KOPT-K1 (cell line): ENCODE measurements around the gene ETV5.

Experiments
- H3K27ac ChIP-seq: fragments of 200-600 bp; sonication (generic); 2 replicates; pipeline ENCODE4 v1.5.1; 2016; ENCODE audit warnings: antibody characterized with exemption, mild to moderate bottlenecking, low read depth, low read length; ENCODE audit not compliant: poor library complexity, severe bottlenecking
- H3K36me3 ChIP-seq: fragments of 200-600 bp; sonication (generic); 2 replicates; pipeline ENCODE4 v1.5.1; 2017; ENCODE audit warnings: antibody characterized with exemption, mild to moderate bottlenecking, low read length, moderate library complexity; ENCODE audit not compliant: insufficient read depth
- H3K9me3 ChIP-seq: fragments of 200-600 bp; sonication (generic); 2 replicates; pipeline ENCODE4 v1.5.1; 2017; ENCODE audit warnings: antibody characterized with exemption, low read length, mild to moderate bottlenecking; ENCODE audit not compliant: insufficient read depth, poor library complexity, severe bottlenecking

Gene ETV5

GRCh38 chr3:186133980-186134379 is 25.1 kb upstream of the ETV5 start:
- H3K9me3 ChIP-seq, result no peaks in the 10 kb centered on the region
- no peaks in the 10 kb centered on the region for H3K36me3 ChIP-seq
- no peak overlapping the region for H3K27ac ChIP-seq

- Histone ChIP-seq H3K27ac (no peak overlapping the region), H3K36me3 (no peaks in the 10 kb centered on the region), H3K9me3 (no peaks in the 10 kb centered on the region)
These were observed 23.6 kb upstream of the ETV5 start for GRCh38 chr3:186132487-186132886.

- H3K27ac ChIP-seq, result no peak overlapping the region
- H3K9me3 ChIP-seq, result no peaks in the 10 kb centered on the region
- H3K36me3 ChIP-seq, result no peaks in the 10 kb centered on the region
These were observed 20.3 kb upstream of the ETV5 start for GRCh38 chr3:186129206-186129605.

DNA sequence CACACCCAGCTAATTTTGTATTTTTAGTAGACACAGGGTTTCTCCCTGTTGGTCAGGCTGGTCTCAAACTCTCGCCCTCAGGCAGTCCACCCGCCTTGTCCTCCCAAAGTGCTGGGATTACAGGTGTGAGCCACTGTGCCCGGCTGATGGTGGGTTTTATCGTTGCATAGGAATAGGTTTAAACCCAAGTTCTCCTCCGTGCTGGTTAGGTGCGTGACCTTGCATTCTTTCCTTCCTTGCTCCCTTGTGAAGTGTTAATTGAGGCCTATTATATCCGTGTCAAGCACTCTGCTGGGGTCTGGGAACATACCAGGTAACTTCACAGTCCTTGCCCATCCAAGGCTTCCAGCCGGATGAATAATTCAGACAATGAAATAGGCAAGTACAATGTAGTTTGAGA is 19.3 kb upstream of the ETV5 start:
- Histone ChIP-seq H3K9me3 (no peaks in the 10 kb centered on the region), H3K36me3 (no peaks in the 10 kb centered on the region), H3K27ac (no peak overlapping the region)

DNA sequence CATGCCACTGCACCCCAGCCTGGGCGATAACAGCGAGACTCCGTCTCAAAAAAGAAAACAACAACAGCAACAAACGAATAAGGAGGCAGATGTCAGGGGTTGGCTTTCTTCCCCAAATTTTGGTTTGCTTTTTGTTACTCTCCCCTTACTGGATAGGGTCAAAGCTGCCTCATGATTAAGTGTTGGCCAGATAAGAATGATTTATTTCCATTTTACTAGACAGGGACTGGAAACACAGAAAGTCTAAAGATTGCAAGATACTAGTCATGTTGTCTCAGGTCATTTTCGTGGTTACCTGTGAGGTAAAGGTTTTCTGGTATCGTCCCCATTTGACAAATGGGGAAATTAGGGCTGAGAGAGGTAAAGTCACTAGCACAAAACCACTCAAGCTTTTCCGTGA is 18.6 kb upstream of the ETV5 start:
- no peak overlapping the region for H3K27ac ChIP-seq
- no peaks in the 10 kb centered on the region for H3K36me3 ChIP-seq
- H3K9me3 ChIP-seq, result no peaks in the 10 kb centered on the region

GRCh38 chr3:186125118-186125517 is 16.2 kb upstream of the ETV5 start:
- H3K27ac ChIP-seq, result no peak overlapping the region
- no peaks in the 10 kb centered on the region for H3K36me3 ChIP-seq
- H3K9me3 ChIP-seq, result no peaks in the 10 kb centered on the region

DNA sequence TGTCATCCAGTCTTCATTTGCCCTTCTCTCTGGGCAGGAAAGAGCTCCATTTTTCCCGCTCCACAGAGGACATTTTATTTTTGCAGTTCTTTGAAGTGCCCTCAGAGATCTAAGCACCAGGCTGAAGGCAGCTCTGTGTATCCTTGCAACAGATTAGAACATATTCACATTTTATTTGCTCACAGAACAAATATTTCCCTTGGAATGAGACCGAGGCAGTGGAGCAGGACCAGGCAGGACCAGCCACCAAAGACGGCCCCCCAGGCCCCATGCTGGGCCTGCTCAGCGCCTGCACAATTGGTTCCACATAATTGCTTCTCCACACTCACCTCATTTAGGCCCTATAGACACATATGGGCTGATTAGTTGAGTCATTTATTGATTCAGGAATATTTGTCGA is 15.7 kb upstream of the ETV5 start:
- no peak overlapping the region for H3K27ac ChIP-seq
- no peaks in the 10 kb centered on the region for H3K9me3 ChIP-seq
- no peaks in the 10 kb centered on the region for H3K36me3 ChIP-seq

DNA sequence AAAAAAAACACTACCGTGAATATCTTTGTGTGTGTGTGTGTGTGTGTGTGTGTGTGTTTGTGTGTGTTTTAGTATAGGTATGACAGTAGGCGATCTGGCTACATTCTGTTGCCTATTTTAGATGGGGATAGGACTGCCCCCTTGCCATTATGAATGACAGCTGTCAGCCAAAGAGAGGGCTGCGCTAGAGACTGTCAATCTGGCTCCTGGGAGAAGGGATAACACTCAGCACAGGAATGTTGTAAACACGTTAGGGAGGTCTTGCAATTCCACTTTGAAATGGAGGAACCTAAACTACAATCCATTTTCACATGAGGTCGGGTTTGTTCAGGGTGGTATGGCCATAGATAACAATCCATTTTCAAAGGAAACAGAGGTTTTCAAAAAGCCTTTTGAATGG is 14.1 kb upstream of the ETV5 start:
- H3K36me3 ChIP-seq, result no peaks in the 10 kb centered on the region
- no peaks in the 10 kb centered on the region for H3K9me3 ChIP-seq
- no peak overlapping the region for H3K27ac ChIP-seq

GRCh38 chr3:186121968-186122367 is 13.1 kb upstream of the ETV5 start:
- H3K27ac ChIP-seq, result no peak overlapping the region
- H3K9me3 ChIP-seq, result no peaks in the 10 kb centered on the region
- no peaks in the 10 kb centered on the region for H3K36me3 ChIP-seq

GRCh38 chr3:186121278-186121677 is 12.4 kb upstream of the ETV5 start:
- Histone ChIP-seq H3K36me3 (no peaks in the 10 kb centered on the region), H3K27ac (no peak overlapping the region)

DNA sequence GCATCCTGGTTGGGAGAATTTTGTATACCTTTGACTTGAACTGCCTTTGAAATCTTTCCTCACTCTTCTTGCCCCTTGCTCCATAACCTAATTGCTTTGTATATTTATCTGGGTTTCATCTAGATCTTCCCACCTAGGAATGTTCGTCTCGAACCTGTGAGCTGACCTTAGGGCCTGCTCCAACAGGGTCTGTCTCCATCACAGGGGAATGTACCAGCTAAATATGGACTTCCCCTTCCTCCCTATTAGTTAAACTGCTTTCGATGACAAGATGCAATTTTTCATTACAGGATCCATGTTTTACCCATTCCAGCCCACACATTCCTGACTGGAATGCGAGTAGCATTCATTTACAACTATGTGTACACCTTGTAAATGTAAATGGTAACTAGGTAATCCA is 10.6 kb upstream of the ETV5 start:
- H3K9me3 ChIP-seq, result no peaks in the 10 kb centered on the region
- H3K36me3 ChIP-seq, result no peaks in the 10 kb centered on the region
- no peak overlapping the region for H3K27ac ChIP-seq

More at GRCh38 chr3:186121278-186121677, 12.4 kb upstream of the ETV5 start:
- no peaks in the 10 kb centered on the region for H3K9me3 ChIP-seq

DNA sequence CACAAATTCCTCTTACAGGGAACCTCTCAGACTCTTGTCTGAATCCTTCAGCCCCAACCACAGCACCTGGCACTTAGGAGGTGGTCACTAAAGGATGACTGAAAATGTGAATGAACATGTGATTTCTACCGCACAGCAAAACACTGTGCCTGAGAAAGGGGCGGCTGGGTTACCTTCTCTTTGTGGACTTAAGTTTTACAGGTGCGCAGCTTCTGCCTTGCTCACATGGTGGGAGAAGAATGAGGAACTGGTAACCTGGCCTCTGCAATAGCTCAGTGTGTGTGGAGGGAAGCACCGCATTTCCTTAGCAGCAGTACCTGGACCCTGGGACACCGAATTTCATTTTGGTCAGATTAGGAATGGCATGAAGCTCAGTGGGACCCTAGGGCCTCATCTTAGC is 9.8 kb upstream of the ETV5 start:
- no peaks in the 10 kb centered on the region for H3K9me3 ChIP-seq
- H3K27ac ChIP-seq, result no peak overlapping the region
- no peaks in the 10 kb centered on the region for H3K36me3 ChIP-seq

GRCh38 chr3:186117521-186118134 is 8.7 kb upstream of the ETV5 start:
- Histone ChIP-seq H3K9me3 (no peaks in the 10 kb centered on the region), H3K27ac (no peak overlapping the region), H3K36me3 (no peaks in the 10 kb centered on the region)

DNA sequence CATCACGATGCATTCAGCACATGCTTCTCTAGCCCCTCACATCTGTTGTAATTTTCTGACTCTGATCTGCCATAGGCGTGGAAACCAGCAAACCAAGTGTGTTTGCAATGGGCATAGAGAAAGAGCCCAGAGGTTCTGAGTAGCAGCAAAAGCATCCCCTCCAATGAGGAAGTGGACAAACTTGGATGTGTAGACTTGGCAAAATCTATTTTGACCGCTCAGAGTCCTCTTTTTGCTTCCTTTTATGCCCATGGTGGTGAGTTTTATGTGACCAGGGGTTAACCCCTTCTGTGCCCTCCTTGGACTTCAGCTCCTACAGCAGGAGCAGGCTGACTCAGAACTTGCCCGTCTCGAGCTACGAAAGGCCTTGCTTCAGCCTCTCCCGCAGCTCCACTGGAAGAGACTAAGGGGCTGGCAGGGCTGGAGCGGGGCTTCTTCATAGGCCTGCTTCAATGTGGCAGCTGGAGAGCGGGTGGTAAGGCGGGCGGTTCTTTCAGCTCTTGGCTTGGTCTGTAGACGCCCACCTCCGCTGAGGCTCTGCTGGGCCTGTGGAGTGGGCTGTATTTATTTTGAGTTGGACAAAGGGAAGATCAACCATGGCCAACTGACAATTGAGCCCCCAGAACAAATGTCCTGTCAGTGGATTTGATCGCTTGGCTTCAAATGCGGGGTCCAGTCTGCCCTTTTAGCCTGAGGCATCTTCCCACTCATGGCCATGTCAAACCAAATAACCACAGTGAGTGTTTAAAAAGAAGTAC is 6.5 kb upstream of the ETV5 start:
- H3K36me3 ChIP-seq, result no peaks in the 10 kb centered on the region
- no peak overlapping the region for H3K27ac ChIP-seq
- no peaks in the 10 kb centered on the region for H3K9me3 ChIP-seq

GRCh38 chr3:186110975-186111974 is 2.4 kb upstream of the ETV5 start:
- Histone ChIP-seq H3K36me3 (no peaks in the 10 kb centered on the region), H3K9me3 (no peaks in the 10 kb centered on the region), H3K27ac (no peak overlapping the region)
